VCaP (cell line): ENCODE data around the gene WWC2.

Source experiments
- H3K27ac ChIP-seq: fragments of 450-650 bp; 2 replicates; pipeline ENCODE4 v1.5.1; 2017
- CTCF ChIP-seq: fragments of 450-650 bp; conservative IDR thresholded peaks from 2 replicates; pipeline ENCODE4 v1.5.1; 2017; ENCODE audit warnings: mild to moderate bottlenecking, moderate library complexity

Gene WWC2

GRCh38 chr4:183358215-183358755 lies 259.2 kb downstream of the WWC2 start:
- no peak for TF ChIP-seq CTCF
- H3K27ac ChIP-seq: no peak overlapping the region

GRCh38 chr4:183360161-183360919 lies 261.3 kb downstream of the WWC2 start:
- no peak for TF ChIP-seq CTCF
- H3K27ac ChIP-seq: no peak overlapping the region

GRCh38 chr4:183362036-183362435 lies 263.0 kb downstream of the WWC2 start:
- H3K27ac ChIP-seq: no peak overlapping the region
- no peak for TF ChIP-seq CTCF

GRCh38 chr4:183362916-183363542 lies 264.0 kb downstream of the WWC2 start:
- no peak for TF ChIP-seq CTCF
- no peak overlapping the region for H3K27ac ChIP-seq

- TF ChIP-seq CTCF: no peak
- H3K27ac ChIP-seq: no peak overlapping the region
These were observed 265.0 kb downstream of the WWC2 start for GRCh38 chr4:183364025-183364424.

- no peak overlapping the region for H3K27ac ChIP-seq
- TF ChIP-seq CTCF: no peak
These were observed 267.3 kb downstream of the WWC2 start for GRCh38 chr4:183366206-183366835.

GRCh38 chr4:183369073-183369472 lies 270.0 kb downstream of the WWC2 start:
- H3K27ac ChIP-seq: no peak overlapping the region
- no peak for TF ChIP-seq CTCF
